Kidney (tissue), 14 donors: ENCODE results near the gene EMSY. TPM values are rescaled to one million over a fixed set of nuclear protein-coding genes. Genes with fewer than 3 reads are reported as not detected.

Experiments
- DNase-seq, 5 donors: peaks; one replicate each; pipeline ENCODE4 v3.0.0-alpha.2; 2013 to 2020
- FAIRE-seq: peaks from 2 replicates; lab custom pipeline; 2012; peaks lifted over from hg19 to GRCh38; lab: Jason Lieb, UNC
- H3K27ac ChIP-seq, 2 donors: one replicate each; pipeline ENCODE4 v1.7.0; 2013; ENCODE audit warnings: low read depth in 2 of 2, low read length in 2 of 2, inconsistent platforms in 1 of 2
- H3K27me3 ChIP-seq: one replicate; pipeline ENCODE4 v1.7.1; 2013; ENCODE audit warnings: low read length, inconsistent platforms; ENCODE audit not compliant: control insufficient read depth, insufficient read depth
- H3K36me3 ChIP-seq, 3 donors: one replicate each; pipeline versions ENCODE4 v1.7.0 to v1.7.1; 2013; ENCODE audit warnings: low read length in 3 of 3, control low read depth in 1 of 3, inconsistent platforms in 1 of 3; ENCODE audit not compliant: insufficient read depth in 3 of 3, control insufficient read depth in 2 of 3
- H3K4me1 ChIP-seq, 3 donors: one replicate each; pipeline versions ENCODE4 v1.7.0 to v1.7.1; 2013; ENCODE audit warnings: low read length in 3 of 3, inconsistent platforms in 1 of 3, low read depth in 1 of 3; ENCODE audit not compliant: control insufficient read depth in 2 of 3, insufficient read depth in 2 of 3
- H3K4me3 ChIP-seq, 3 donors: one replicate each; pipeline versions ENCODE4 v1.7.0 to v1.8.1; 2013; ENCODE audit warnings: low read length in 3 of 3, control low read depth in 1 of 3, inconsistent platforms in 1 of 3
- H3K9ac ChIP-seq, 3 donors: one replicate each; pipeline versions ENCODE4 v1.7.0 to v1.7.1; 2013; ENCODE audit warnings: low read length in 3 of 3, control low read depth in 1 of 3, inconsistent platforms in 1 of 3
- H3K9me3 ChIP-seq, 3 donors: one replicate each; pipeline versions ENCODE4 v1.7.0 to v1.7.1; 2013; ENCODE audit warnings: low read length in 3 of 3, control low read depth in 1 of 3, inconsistent platforms in 1 of 3; ENCODE audit not compliant: control insufficient read depth in 2 of 3, insufficient read depth in 1 of 3
- CTCF ChIP-seq: IDR thresholded peaks from 3 replicates; pipeline ENCODE4 v1.5.1; 2012; ENCODE audit warnings: mild to moderate bottlenecking, moderate library complexity, borderline replicate concordance; ENCODE audit not compliant: insufficient read depth; ENCODE audit errors: extremely low read depth
- intact Hi-C: fragments of 100-400 bp; cut with DNase I; formaldehyde crosslinking; loops from one replicate; pipeline ENCODE4 v1.11.1; 2022
- polyA plus RNA-seq: library from polyadenylated mRNA; stranded (reverse); fragments of 350-450 nt; fragmentation: Illumina TruSeq; extraction: RNeasy Lipid Tissue Mini Kit (QIAGEN cat#74804); gene quantifications from one replicate; pipeline ENCODE4 v1.2.3, GENCODE V29; 2014; ENCODE audit warnings: low read depth, low replicate concordance; ENCODE audit not compliant: insufficient read depth
- total RNA-seq: library from RNA; stranded (reverse); fragmentation: NEBNext Ultra II Directional; extraction: Animal tissue kit (Norgen Biotek cat#: 25700); gene quantifications from one replicate; pipeline ENCODE4 v1.2.1, GENCODE V29; 2021
- donor health status: control.
- donor health status: control.
- donor health status: control.
- donor health status: control.
- donor health status: control.
- donor health status: DM: yes; HTN: yes; CAD: no.
- donor health status: Normal renal cell carcinoma (clear cell type).

The EMSY gene
- total and polyA plus RNA-seq, 2 donors from 2014 or later = 7.5 to 22.2 TPM

GRCh38 chr11:76455331-76455730 is 10.5 kb downstream of the EMSY start:
- Histone ChIP-seq H3K36me3 (peaks cover 7 to 11% (median 7%) of the 10 kb centered on the region in 3 donors), H3K4me3 (no peak overlapping the region), H3K9ac (no peak overlapping the region), H3K27ac (no peak overlapping the region), H3K4me1 (peaks cover 0 to 14% (median 0%) of the 10 kb centered on the region in 3 donors), H3K27me3 (no peaks in the 10 kb centered on the region), H3K9me3 (no peaks in the 10 kb centered on the region)
- DNase-seq (peak in 4 of 5 donors; percentile 67 to 95 (median 80)), FAIRE-seq (no peak)
- TF ChIP-seq CTCF = no peak
- intact Hi-C loops = no loop called here

- no peak overlapping the region for H3K9ac ChIP-seq
- no peak for DNase-seq
- H3K9me3 ChIP-seq = no peaks in the 10 kb centered on the region
- TF ChIP-seq CTCF = no peak
- FAIRE-seq = no peak
- peaks cover 0 to 14% (median 0%) of the 10 kb centered on the region in 3 donors for H3K4me1 ChIP-seq
- H3K27ac ChIP-seq = no peak overlapping the region
- H3K4me3 ChIP-seq = no peak overlapping the region
- no peaks in the 10 kb centered on the region for H3K27me3 ChIP-seq
- intact Hi-C loops = no loop called here
- H3K36me3 ChIP-seq = peaks cover 7 to 11% (median 7%) of the 10 kb centered on the region in 3 donors
Observed at GRCh38 chr11:76455931-76456330, 11.1 kb downstream of the EMSY start.

GRCh38 chr11:76456571-76456970 is 11.8 kb downstream of the EMSY start:
- TF ChIP-seq CTCF = no peak
- peaks cover 0 to 14% (median 0%) of the 10 kb centered on the region in 3 donors for H3K4me1 ChIP-seq
- peaks cover 7 to 11% (median 7%) of the 10 kb centered on the region in 3 donors for H3K36me3 ChIP-seq
- no peak overlapping the region for H3K27ac ChIP-seq
- peak in 2 of 5 donors; percentile 61 to 76 for DNase-seq
- H3K27me3 ChIP-seq = no peaks in the 10 kb centered on the region
- FAIRE-seq = no peak
- no peak overlapping the region for H3K9ac ChIP-seq
- H3K4me3 ChIP-seq = no peak overlapping the region
- intact Hi-C loops = no loop called here
- no peaks in the 10 kb centered on the region for H3K9me3 ChIP-seq

DNA sequence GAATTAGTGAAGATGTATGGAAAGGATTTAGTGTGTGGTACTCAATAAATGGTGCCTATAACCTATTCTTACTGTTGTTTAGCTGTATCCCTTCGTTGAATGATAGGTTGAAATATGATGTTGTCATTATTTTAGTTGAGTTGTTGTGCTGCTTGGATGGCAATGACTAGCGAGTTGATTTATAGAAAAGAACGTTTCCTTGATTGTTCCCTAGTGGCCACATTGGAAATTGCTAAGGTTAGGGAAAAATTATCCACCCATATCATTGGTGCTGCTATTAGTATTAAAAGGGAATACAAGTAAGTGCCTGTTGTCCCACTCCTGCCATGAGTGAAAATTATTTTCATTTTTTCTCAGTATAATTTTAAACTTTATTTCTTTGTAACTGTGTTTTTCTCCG is 14.5 kb downstream of the EMSY start:
- Histone ChIP-seq H3K9me3 (no peaks in the 10 kb centered on the region), H3K4me1 (peaks cover 0 to 14% (median 0%) of the 10 kb centered on the region in 3 donors), H3K36me3 (peaks cover 4 to 6% (median 5%) of the 10 kb centered on the region in 3 donors), H3K4me3 (no peak overlapping the region), H3K27ac (no peak overlapping the region), H3K9ac (no peak overlapping the region), H3K27me3 (no peaks in the 10 kb centered on the region)
- FAIRE-seq = no peak
- intact Hi-C loops = no loop called here
- DNase-seq = no peak
- TF ChIP-seq CTCF = peak; percentile 14
